NAMALWA (cell line): ENCODE data around the gene TENM4.

ENCODE experiments used
- DNase-seq: peaks from one replicate; pipeline ENCODE4 v3.0.0-alpha.2; 2015; ENCODE audit warnings: low spot score

TENM4 gene

DNA sequence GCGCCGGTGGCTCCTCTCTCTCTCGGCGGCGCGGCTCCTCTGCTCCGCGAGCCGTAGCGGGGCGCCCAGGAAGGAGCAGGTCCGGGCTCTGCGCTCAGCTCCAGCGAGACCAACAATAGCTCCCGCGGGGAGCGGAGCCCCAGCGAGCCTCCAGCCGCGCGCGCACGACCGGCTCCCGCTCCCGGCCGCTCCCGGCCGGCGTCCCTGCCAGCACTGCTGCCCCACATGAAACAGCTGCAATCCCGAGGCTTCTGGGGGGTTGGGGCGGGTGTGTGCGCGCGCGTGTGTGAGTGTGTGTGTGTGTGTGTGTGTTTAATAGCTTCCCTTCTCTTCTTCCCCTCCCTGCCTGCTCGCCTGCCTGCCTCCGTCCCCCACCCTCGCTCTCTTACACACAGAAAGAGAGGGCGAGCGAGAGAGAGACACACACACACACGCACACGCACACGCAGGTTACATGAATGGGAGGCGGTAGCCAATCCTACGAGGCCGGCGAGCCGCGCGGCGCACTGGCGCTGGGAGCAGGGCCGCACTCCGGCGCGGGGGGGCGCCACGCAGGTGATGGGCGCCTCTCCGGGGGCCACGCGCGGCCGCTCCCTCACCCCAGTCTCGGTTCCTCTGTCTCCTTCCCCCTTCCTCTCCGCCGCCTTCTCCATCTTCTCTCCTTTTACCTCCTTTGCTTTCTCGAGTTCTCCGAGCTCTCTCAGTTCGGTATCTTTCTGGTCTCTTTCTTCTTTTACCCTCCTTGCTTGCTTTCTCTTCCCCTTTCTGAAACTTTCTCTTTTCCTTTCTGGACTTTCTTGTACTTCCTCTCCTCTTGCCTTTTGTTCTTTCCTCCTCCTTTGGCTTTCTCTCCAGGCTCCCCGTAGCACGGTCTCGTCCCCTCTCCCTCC, at the start of gene TENM4:
Gene TENM4, minus strand, starts transcription at position 460 of the 890 bp plus-strand sequence. CDS start 371,086 bp downstream, outside the sequence.
- DNase-seq = no peak

DNA sequence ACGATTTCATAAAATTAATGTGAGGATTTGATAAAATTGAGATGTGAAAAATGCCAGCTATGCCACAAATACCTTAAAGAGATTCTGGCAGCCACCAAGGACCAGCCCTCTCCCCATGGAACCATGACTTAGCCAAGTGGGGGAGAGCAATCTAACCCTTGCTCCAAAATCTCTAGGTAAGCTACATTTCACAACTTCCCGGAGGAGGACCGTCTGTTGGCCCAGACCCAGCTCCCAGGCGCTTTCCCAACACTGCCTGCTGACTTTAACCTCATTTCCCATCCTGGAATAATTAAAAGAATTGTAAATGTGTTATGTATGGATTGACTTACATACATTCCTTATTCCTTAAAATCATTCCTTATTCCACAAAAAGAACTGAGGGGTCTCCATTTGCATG, 47.5 kb upstream of the TENM4 start:
- no peak for DNase-seq

DNA sequence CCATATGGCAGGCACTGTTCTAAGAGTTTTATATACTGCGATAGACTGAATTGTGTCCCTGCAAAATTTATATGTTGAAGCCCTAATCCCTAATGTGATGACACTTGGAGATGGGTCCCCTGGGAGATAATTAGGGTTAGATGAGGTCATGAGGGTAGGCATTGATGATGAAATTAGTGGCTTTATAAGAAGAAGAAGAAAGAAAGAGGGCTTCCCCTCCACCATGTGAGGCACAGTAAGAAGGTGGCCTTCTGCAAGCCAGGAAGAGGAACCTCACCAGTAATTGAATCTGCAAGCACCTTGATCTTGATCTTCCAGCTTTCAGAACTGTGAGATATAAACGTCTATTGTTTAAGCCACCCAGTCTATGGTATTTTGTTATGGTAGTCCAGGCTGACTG, 46.6 kb upstream of the TENM4 start:
- no peak for DNase-seq

DNA sequence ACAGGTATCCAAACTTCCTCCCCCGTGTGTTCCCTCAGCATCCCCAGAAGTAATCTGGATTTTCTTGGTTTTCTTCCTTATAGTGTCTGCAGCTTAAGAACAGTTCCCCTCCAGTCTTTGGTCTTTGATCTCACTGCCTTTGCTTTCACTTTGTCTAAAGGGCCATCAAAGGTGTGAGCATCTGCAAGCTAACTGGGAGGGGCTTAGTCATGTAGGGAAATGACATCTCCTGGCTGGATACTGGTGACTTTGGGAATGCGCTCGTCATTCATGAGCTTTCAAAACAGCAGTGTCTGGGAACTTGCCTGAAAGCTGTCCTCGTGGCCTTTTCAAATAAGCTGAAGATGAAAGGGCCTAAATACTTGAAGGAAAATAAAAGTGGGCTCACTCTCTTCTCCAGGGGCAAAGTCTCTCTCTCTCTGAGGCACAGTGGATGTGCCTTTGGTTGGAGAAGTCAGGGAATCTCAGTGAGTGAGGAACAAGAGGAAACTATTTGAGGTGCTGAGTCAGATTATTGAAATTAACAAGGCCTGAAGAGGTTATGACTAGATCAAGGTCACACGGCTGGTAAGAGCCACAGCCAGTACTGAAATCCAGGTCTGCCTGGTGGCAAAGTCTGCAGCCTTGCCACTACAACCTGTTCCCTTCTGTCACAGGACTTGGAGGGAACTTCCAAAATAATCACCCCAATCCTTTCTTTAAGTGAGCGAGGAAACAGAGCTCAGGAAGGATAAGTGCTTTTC, 45.6 kb upstream of the TENM4 start:
- DNase-seq = no peak

DNA sequence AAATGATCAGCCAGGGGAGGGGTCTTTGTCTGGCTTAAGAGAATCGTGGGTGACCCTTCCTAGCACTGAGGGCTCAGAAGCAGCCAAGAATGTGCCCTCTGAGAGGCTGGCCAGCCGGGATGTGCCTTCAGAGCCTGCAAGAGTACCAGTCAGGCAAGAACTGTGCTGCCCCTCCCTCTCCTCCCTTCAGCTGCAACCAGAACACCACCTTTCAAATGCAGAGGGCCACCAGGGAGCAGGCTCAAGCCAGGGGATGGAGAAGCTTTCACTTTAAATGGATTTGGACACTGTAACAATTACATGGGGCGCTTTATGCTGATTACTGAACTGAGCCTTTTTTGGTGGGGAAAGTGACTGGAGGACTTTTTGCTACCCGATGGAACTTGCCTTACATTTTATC, 44.9 kb upstream of the TENM4 start:
- DNase-seq = no peak

DNA sequence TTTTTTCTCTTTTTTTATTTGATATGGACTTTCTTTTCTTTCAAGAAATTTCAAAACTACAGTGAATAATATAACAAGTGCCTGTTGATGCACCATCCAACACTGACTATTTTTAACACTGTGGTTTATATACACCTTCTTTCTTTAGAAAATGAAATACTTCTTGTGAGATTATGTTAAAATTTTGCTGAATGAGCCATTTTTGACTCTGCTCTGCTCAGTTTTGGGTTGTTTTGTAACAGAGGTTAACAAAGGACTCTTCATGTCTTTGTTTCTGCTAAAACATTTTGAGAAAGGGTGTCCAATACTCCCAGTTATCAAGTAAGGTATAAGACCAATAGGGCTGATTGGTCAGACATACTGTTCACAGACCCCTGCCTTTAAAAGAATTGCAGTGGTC, 44.0 kb upstream of the TENM4 start:
- DNase-seq = no peak

DNA sequence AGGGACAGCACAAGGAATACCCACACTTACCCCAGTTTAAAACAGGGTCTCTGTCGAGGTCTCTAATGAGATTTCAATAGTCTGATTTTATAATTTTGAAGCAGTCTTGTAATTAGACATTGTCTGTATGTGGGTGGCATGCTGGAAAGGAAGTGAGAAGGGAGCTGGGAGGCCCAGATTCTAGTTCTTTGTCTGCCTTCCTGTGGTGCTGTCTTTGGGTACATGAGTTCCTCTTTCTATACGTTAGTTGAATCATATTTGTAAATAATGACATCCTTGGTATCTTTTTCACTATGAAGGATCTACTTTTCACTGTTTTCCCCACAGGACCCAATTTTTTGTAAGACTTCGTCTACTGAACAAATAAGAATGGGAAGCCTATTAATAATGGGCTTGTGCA, 42.0 kb upstream of the TENM4 start:
- peak; percentile 6 for DNase-seq

DNA sequence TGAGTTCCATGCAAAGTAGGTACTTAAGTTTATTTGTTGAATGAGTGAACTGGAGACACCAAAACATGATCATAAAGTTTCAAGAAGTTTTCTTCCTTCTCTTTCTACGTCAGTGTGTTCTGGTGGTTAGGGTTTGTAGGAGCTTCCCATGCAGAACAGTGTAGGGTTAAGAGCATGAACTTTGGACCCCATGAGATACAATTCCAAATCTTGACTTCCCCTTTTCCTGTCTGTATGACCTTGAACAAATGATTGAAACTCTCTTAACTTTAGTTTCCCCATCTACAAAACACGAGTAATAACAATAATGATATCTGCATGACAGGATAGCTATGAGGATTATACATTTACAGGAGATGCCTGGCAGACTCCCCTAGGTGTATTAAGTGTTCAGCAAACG, 41.0 kb upstream of the TENM4 start:
- DNase-seq = no peak

DNA sequence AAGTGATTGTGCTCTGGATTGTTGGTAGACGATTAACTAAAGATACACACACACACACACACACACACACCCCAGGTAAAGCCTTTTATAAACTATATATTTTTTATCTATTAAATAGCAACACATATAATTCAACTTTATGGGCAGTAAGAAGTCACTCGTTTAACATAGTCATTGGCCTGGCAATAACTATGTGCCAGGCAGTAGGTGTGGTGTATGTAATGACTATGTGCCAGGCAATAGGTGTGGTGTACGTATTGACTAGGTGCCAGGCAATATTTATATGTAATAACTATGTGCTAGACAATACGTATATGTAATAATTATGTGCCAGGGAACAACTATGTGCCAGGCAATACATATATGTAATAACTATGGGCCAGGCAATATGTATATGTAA, 40.0 kb upstream of the TENM4 start:
- DNase-seq = no peak

DNA sequence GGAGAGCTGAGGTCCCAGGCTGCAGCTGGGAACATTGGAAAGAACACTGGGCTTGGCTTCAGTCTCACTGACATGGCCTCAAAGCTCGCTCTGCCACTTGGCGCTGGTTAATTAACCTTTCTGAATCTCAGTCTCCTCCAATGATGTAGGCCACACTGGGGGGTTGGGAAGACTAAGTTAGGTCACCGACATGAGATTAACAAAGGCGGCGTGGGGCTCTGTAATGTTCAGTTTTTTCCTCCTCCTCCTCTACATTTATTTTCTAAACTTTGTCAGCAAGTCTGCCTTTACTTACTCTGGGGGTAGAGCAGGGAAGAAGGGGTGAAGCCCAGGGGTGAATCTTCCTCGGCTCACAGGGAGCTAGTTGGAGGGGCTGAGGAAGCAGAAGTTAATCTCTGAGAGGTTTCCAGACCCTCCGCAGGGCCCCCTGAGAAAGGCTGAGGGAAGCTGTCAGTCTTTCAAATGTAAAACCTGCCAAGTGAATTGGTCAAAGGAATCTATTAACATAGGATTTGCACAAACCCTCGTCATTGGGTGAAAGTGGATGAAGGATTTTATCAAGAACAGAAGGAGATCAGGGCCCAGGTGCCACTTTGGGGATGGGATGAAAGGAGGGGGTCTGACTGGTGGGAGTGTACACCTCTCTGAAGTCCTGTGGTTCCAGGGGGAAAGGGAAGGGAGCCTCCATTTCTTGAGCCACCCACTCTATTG, 32.1 kb upstream of the TENM4 start:
- no peak for DNase-seq

DNA sequence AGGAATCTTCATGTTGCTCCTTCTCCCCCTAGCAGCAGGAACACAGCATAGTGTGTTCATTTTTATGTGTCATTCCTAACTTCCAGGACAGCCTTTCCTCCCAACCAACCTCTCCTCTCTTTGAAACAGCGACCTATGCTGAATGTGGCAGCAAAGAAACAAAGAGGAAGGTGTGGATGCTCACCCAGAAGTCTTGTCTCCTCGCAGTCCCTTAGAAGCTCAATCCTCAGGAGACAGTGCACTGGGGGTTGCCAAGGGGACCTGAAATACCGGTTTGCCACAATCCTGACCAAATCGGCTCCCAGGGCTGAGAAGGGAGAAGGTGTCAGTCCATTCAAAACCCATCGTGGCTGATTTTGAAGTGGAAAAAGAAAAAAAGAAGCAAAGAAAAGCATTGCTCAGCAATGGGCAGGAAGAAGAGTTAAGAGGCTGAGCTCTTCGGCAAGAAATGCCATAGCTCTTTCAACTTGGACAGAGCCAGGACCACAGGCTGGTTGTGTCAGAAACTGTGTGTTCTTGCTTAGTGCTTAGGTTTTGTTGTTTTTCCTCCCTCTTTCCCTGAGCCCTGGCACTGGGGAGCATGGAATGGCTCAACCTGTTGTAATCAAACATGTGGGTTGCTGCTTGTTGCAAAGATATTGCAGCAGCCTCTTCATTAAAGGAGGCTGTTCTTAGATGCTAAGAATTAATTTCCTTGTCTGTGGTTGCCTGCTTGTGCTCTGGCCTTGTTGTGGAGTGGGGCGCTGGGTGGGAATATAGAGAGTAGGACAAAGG, 30.4 kb upstream of the TENM4 start:
- no peak for DNase-seq

DNA sequence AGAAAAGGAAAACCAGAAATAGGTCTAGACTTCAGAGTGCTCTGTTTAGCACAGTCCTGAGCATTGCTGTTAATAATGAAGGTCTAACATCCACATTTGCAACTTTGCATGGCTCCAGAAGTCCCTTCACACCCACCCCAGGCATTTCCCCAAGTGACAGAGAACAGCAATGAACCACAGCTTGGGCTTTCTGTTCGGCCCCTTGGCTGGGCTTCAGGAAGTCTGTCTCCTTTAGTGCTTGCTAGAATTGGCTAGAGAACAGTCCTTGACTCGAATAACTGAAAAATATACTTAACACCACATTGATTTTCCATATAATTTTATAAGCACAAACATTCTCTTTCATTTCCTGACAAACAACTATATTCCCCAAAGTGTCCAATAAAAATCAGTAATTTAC, 29.3 kb upstream of the TENM4 start:
- DNase-seq = no peak

DNA sequence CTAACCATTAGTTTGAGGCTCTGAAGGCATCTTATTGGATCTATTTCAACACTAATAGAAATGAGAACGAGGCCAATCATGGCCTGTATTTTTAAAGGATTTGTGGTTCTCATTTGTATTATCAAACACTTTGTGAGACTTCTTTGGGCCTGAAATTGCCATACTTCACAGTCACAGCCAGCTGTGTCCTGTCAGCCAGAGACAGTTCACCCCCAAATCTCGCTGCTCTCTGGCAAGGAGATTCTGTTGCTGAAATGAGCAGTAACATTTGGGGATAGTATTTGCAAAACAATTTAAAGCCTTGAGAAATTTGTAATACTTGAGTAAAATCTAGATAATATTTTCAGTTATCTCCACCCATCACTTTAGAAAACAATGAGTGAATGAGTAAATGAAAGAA, 26.9 kb upstream of the TENM4 start:
- DNase-seq = no peak

DNA sequence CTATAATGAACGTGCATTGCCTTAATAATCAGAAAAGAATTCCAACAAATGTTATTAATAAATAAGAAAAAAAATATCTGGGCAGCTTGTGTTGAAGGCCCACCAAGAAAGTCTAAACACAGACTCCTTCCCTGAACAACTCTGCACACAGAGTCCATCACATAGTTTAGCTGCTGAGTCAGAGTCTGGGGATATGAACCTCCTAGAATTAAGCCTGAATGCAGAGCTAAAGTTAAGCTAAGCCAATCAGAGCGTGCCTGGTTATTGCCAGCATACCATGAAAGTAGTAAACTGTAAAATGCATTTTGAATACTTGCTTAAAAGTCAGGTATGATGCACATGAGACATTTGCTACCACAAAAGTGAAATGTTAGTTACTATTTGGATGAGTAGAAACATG, 25.6 kb upstream of the TENM4 start:
- DNase-seq = no peak

DNA sequence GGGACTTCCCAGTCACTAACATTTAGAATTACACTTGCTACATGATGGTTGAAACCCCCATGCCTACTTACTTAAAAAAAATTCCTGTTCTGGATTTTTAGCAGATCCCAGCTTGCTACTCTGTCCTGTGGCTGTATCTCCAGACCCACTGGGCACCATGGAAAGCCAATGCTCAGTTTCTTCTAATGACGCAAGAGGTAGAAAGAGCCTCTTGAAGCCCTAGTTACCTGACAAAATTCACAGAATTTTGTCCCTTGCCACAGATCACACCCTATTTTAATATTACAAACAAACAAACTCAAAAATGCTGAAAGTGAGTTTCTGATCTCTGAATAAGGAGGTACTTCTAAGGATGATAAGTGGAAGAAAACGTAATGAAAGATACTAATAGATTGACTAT, 24.3 kb upstream of the TENM4 start:
- DNase-seq = no peak

DNA sequence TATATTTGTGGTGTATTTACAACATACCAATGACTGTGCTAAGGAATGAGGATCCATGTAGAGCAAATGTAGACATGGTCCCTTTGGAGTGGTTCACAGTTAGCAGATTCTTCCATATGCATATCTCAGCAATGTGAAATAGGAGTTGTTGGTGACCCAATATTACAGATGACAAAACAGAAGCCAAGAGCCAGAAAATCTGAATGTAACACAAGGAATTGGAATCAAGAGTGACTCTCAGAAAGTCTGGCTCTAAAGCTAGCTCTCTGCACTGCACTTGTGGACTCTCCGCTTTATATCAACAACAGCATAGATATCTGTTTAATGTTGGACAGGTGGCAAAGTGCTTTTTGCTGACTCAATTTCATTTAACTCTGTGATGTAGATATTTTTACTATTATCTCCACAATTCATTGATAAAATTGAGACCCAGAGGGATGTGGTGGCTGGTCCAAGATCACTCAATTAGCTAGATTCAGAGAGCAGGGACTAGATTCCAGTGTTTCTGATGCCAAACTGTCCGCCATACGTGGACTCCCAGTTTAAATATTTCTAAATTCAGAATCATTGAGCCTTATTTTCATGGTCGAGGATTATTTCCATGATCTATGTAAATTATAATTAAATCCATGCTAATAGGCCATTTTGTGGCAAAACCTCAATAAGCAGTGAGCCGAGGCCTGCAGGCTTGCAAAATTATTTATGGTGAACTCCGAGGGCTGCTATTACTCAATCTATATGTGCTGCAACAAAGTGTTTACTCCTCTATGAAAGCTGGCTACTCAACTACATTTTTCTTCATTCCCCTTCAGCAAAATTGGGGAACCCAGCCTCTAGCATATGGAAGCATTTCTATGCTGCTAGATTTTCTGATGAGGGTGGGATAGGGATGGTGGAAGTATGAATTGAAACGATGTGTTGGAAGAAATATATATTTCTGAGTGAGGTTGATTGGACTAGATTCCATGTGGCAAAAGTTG, 21.1 kb upstream of the TENM4 start:
- no peak for DNase-seq

DNA sequence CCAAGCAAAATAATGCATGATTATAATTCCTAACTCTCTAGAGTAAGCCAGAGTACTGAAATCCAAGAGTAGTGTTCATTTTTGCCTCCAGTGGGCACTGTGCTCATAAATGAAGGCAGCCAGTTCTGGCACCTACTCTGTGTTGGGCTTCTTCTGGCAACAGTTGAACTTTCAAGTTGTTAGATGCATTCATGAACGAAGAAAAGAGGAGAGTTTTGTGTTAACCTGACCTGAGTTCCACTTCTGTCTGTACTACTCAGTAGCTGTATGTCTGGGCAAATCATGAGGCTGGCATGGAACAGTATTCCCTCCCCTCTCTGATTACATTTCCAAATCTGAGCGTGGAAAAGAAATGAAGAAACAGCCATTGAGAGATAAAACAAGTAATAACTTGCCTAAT, 20.3 kb upstream of the TENM4 start:
- DNase-seq = peak; percentile 44

DNA sequence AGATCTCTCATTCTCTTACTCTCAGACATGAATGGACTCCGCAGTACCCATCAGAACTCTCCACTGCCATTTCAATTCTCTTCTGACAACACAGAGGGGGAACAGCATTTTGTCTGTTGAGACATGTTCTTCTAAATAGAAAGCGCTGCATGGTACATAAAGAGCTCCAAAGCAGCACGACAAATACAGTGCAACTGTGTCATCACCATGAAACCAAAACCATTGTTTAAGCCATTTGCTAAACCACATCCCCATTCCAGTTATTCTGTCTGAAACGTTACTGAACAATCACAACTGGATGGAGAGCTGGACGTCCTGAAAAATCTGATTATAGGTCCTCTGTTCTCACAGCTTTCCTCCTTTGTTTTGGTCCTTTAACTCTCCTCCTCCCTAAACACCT, 17.9 kb upstream of the TENM4 start:
- DNase-seq = no peak

DNA sequence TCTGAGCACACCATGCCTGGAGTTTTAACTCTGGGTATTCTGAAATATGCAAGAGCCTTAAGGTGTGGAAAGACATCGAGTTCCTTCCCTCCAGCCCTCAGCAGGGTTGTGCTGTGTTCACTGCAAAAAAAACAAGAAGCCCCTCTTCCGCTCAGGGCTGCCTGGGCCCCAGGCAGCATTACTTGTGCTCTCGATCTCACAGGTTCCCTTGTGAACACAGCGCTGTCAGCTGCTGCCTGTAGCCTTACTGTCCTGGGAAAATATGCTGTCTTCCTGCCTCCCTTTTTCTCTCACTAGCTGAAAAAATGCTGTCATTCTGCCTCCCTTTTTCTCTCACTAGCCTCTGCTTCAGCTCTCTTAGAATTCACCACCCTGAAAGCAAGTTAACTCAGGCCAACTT, 15.7 kb upstream of the TENM4 start:
- no peak for DNase-seq

DNA sequence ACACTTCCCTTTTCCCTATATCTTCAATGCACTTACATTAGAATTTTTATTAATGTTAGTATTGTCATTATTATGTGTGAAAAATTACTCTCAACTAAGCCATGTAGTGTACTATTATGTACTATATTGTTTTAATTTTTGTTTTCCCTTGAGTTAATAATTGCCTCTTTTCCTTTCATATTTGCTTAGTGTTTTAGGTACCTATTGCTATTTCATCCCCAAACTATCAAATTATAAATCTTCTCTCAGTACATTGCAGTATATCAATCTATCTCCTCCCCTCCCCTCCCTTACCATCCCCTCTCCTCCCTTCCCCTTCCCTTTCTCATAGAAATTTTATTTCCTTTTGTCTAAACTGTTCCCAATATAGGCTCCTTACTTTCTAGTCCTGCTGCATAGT, 12.8 kb upstream of the TENM4 start:
- DNase-seq = no peak

DNA sequence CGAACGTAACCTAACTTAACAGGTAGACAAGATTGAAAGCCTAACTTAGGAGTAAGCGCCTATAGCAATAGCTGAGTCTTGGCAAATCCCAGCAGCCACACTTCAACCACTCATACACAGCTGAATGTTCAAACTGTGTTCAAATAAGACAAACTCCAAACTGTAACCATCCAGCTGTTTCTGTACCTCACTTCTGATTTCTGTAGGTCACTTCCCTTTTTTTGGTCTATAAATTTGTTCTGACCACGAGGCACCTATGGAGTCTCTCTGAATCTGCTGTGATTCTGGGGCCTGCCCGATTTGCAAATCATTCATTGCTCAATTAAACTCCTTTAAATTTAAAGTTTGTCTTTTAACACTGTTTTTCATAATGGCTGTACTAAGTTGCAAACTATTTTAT, 8.2 kb upstream of the TENM4 start:
- no peak for DNase-seq
